K562 (cell line): ENCODE measurements around the gene SLC26A2. TPM values are rescaled to one million over a fixed set of nuclear protein-coding genes. Genes with fewer than 3 reads are reported as not detected.
A peak's percentile ranks its signal among the peaks of the same experiment; 100 is the strongest.

Experiments used
- FOXJ3 ChIP-seq: sonication (generic); formaldehyde crosslinking; IDR thresholded peaks from 2 replicates; pipeline ENCODE4 v1.4.0; 2020; ENCODE audit warnings: mild to moderate bottlenecking, missing genetic modification reagents
- GTF2A2 ChIP-seq: IDR thresholded peaks from 2 replicates; pipeline ENCODE4 v1.6.1; 2016; ENCODE audit warnings: mild to moderate bottlenecking, missing genetic modification characterization, missing compliant biosample characterization
- HLTF ChIP-seq: fragments of 450-650 bp; IDR thresholded peaks from 2 replicates; pipeline ENCODE4 v1.6.1; 2016
- IFI16 ChIP-seq: fragments of 250-450 bp; sonication (Bioruptor Pico); IDR thresholded peaks from 2 replicates; pipeline ENCODE4 v2.1.2; 2022; ENCODE audit warnings: mild to moderate bottlenecking, inconsistent platforms
- MEF2A ChIP-seq: IDR thresholded peaks from 2 replicates; pipeline ENCODE4 v1.6.1; 2011; ENCODE audit warnings: low read depth, mild to moderate bottlenecking, low read length, moderate library complexity; ENCODE audit not compliant: control insufficient read depth
- MEF2D ChIP-seq: conservative IDR thresholded peaks from 2 replicates; pipeline ENCODE4 v1.6.1; 2016; ENCODE audit warnings: low read depth, missing genetic modification characterization, missing compliant biosample characterization
- MXI1 ChIP-seq: IDR thresholded peaks from 2 replicates; pipeline ENCODE4 v1.6.1; 2011; ENCODE audit warnings: low read depth, mild to moderate bottlenecking, improper control_type of control experiment, low read length
- RBM25 ChIP-seq: fragments of 200-400 bp; formaldehyde crosslinking; IDR thresholded peaks from 2 replicates; pipeline ENCODE4 v1.6.1; 2018; ENCODE audit warnings: low read length, low read depth, moderate library complexity; ENCODE audit not compliant: severe bottlenecking
- SRSF9 ChIP-seq: fragments of 200-400 bp; formaldehyde crosslinking; IDR thresholded peaks from 2 replicates; pipeline ENCODE4 v1.6.1; 2017; ENCODE audit warnings: low read depth, low read length, borderline replicate concordance
- SUPT5H ChIP-seq: fragments of 450-650 bp; IDR thresholded peaks from 2 replicates; pipeline ENCODE4 v1.6.1; 2016
- ZFPM2 ChIP-seq: fragments of 250-450 bp; sonication (Bioruptor Pico); IDR thresholded peaks from 2 replicates; pipeline ENCODE4 v1.5.1; 2022; ENCODE audit warnings: mild to moderate bottlenecking
- ZNF444 ChIP-seq: fragments of 250-450 bp; sonication (Bioruptor Pico); IDR thresholded peaks from 2 replicates; pipeline ENCODE4 v1.4.0; 2020; ENCODE audit warnings: mild to moderate bottlenecking, moderate library complexity
- polyA plus RNA-seq, 8 experiments: library from polyadenylated mRNA; depleted of rRNA in 4 of 8; stranded (reverse) in 5 of 8; unstranded in 3 of 8; fragments of >200 nt; fragmentation: Nextera tagmentation in 2 of 8; fragmentation: Illumina TruSeq in 1 of 8; extraction: Ambion mirVana in 2 of 8; extraction: Trizol in 1 of 8; gene quantifications; 2 replicates each; pipeline versions ENCODE4 v1.2.1 to v1.2.3, GENCODE V29; 2011 to 2014; ENCODE audit warnings: inconsistent platforms in 1 of 8, missing spikeins in 1 of 8
- total RNA-seq, 7 experiments: library from RNA; depleted of rRNA in 6 of 7; stranded (reverse); fragments of >200 nt in 6 of 7; fragmentation: Illumina TruSeq in 2 of 7; extraction: Trizol in 2 of 7; gene quantifications; 2 replicates each; pipeline versions ENCODE4 v1.2.1 to v1.2.3, GENCODE V29; 2011 to 2021; ENCODE audit warnings: low replicate concordance in 1 of 7
- TF ChIP-seq, protein P1 (sequence below), 2 experiments: fragments of 450-650 bp; formaldehyde crosslinking in 1 of 2; IDR thresholded peaks; 2 replicates each; pipeline versions ENCODE4 v1.4.0 to v1.6.1; 2014 to 2020; ENCODE audit warnings: mild to moderate bottlenecking in 2 of 2, borderline replicate concordance in 1 of 2, low read depth in 1 of 2
- TF ChIP-seq, protein P2 (sequence below): fragments of 450-650 bp; formaldehyde crosslinking; IDR thresholded peaks from 2 replicates; pipeline ENCODE4 v1.4.0; 2020; ENCODE audit warnings: mild to moderate bottlenecking, moderate library complexity
- TF ChIP-seq, protein P3 (sequence below), 2 experiments: IDR thresholded peaks in 1 of 2; conservative IDR thresholded peaks in 1 of 2; 2 replicates each; pipeline ENCODE4 v1.6.1; 2016; ENCODE audit warnings: low read depth in 2 of 2, mild to moderate bottlenecking in 1 of 2, missing compliant biosample characterization in 1 of 2, missing genetic modification characterization in 1 of 2, moderate library complexity in 1 of 2

SLC26A2 gene
- total and polyA plus RNA-seq, 9 of the 15 experiments (the other 6 are each of a cell fraction or from before 2014, with no cell fraction given), result 1.1 to 6.3 (median 3.6) TPM

DNA sequence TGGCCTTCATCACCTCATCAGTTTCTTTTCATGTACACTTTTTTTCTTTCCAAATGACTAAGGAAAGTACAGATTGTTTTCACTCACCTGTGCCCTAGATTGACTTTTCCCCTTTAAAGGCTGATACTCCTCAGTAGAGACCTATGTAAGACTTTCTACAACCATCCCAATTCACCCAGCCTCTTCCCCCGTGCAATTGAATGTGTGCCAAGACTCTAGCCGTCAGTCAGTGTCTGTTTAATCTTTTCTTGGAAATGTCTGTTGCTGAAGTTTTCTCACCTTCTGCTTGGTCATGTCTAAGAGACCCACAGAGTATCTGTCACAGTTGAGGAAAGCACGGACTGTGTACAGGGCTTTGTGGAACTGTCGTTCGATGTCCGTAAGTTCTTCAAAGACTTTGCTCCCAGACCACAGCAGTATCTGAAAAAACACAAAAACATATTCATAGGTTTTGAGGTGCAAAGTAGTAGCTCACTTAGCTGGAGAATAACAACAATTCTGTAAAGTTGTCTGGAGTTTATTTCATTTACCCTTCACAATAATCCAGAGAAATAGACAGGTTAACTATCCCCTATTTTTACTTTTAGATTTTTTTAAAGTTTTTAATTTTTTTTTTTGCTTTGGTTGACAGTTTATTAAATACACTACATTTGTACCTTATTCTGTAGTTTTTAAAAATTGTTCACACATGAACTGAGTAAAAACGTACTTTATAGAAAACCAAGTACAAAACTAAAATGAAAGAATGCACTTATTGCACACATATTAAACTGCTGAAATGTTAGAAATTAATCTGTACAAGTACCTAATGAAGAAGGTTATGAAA, 29.6 kb upstream of the SLC26A2 start (continued):
- no peak for TF ChIP-seq GTF2A2 (tag)
- TF ChIP-seq, protein P1, sequence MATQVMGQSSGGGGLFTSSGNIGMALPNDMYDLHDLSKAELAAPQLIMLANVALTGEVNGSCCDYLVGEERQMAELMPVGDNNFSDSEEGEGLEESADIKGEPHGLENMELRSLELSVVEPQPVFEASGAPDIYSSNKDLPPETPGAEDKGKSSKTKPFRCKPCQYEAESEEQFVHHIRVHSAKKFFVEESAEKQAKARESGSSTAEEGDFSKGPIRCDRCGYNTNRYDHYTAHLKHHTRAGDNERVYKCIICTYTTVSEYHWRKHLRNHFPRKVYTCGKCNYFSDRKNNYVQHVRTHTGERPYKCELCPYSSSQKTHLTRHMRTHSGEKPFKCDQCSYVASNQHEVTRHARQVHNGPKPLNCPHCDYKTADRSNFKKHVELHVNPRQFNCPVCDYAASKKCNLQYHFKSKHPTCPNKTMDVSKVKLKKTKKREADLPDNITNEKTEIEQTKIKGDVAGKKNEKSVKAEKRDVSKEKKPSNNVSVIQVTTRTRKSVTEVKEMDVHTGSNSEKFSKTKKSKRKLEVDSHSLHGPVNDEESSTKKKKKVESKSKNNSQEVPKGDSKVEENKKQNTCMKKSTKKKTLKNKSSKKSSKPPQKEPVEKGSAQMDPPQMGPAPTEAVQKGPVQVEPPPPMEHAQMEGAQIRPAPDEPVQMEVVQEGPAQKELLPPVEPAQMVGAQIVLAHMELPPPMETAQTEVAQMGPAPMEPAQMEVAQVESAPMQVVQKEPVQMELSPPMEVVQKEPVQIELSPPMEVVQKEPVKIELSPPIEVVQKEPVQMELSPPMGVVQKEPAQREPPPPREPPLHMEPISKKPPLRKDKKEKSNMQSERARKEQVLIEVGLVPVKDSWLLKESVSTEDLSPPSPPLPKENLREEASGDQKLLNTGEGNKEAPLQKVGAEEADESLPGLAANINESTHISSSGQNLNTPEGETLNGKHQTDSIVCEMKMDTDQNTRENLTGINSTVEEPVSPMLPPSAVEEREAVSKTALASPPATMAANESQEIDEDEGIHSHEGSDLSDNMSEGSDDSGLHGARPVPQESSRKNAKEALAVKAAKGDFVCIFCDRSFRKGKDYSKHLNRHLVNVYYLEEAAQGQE (IDR thresholded peaks at IDR 0.05; ENCODE audit: borderline replicate concordance), result no peak; the same call in 1 of the 2 replicates
- TF ChIP-seq, protein P1 (CRISPR knock-in tag; IDR thresholded peaks at IDR 0.05; ENCODE audit: low read depth), result no peak
- TF ChIP-seq HLTF, result no peak
- TF ChIP-seq ZNF444 (CRISPR knock-in tag), result no peak
- TF ChIP-seq SUPT5H, result no peak
- peak; percentile 62 for TF ChIP-seq RBM25
- no peak for TF ChIP-seq ZFPM2
- TF ChIP-seq, protein P2, sequence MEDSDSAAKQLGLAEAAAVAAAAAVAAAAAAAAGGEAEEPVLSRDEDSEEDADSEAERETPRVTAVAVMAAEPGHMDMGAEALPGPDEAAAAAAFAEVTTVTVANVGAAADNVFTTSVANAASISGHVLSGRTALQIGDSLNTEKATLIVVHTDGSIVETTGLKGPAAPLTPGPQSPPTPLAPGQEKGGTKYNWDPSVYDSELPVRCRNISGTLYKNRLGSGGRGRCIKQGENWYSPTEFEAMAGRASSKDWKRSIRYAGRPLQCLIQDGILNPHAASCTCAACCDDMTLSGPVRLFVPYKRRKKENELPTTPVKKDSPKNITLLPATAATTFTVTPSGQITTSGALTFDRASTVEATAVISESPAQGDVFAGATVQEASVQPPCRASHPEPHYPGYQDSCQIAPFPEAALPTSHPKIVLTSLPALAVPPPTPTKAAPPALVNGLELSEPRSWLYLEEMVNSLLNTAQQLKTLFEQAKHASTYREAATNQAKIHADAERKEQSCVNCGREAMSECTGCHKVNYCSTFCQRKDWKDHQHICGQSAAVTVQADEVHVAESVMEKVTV, result no peak
- no peak for TF ChIP-seq FOXJ3 (CRISPR knock-in tag)
- TF ChIP-seq, protein P3, sequence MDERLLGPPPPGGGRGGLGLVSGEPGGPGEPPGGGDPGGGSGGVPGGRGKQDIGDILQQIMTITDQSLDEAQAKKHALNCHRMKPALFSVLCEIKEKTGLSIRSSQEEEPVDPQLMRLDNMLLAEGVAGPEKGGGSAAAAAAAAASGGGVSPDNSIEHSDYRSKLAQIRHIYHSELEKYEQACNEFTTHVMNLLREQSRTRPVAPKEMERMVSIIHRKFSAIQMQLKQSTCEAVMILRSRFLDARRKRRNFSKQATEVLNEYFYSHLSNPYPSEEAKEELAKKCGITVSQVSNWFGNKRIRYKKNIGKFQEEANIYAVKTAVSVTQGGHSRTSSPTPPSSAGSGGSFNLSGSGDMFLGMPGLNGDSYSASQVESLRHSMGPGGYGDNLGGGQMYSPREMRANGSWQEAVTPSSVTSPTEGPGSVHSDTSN (CRISPR knock-in tag; IDR thresholded peaks at IDR 0.05; ENCODE audit: low read depth), result no peak
- TF ChIP-seq, protein P3 (tag; conservative IDR thresholded peaks at IDR 0.05; ENCODE audit: low read depth), result peak; percentile 90
- TF ChIP-seq MEF2A, result no peak
- no peak for TF ChIP-seq SRSF9
- TF ChIP-seq MXI1, result no peak
- TF ChIP-seq MEF2D (tag), result no peak
- TF ChIP-seq IFI16 (CRISPR knock-in tag), result no peak
